OCI-LY1 (cell line): ENCODE data around the gene POC1A.

Source experiments
- CTCF ChIP-seq: fragments of 200-600 bp; sonication (generic), shearing (Covaris generic); IDR thresholded peaks from 2 replicates; pipeline ENCODE4 v1.5.1; 2017; ENCODE audit warnings: mild to moderate bottlenecking, antibody characterized with exemption, low read length, moderate library complexity, mixed read lengths
- EZH2 ChIP-seq: fragments of 200-600 bp; sonication (generic), shearing (Covaris generic); IDR thresholded peaks from 2 replicates; pipeline ENCODE4 v1.8.0; 2017; ENCODE audit warnings: borderline replicate concordance, mixed run types, mild to moderate bottlenecking, antibody characterized with exemption, low read length, moderate library complexity, mixed read lengths

- TF ChIP-seq CTCF (no peak), EZH2 (no peak)
These were observed 4.5 kb downstream of the POC1A start for GRCh38 chr3:52149726-52150125.
